ENCODE data around the gene C12orf42.

The C12orf42 gene

DNA sequence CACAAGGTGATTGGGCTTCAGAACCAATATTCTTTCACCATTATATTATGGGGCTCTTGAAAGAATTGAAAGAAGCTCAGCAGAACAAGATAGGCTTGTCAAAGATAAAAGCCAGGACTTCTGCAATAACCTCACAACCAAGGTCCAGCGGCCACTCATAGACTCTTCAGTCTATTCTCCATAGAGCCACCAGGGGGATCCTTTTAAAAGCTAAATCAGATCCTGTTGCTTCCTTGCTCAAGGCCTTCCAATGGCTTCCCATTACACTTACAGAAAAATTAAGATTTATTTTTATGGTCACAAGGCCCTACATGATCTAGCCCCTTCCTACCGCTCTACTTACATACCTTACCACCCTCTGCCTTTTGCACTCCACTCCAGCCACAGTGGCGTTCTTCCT lies 169.6 kb downstream of the C12orf42 start:
- no peak for DNase-seq (ENCODE audit: extremely low read depth, low read depth)
- TF ChIP-seq, protein P1, sequence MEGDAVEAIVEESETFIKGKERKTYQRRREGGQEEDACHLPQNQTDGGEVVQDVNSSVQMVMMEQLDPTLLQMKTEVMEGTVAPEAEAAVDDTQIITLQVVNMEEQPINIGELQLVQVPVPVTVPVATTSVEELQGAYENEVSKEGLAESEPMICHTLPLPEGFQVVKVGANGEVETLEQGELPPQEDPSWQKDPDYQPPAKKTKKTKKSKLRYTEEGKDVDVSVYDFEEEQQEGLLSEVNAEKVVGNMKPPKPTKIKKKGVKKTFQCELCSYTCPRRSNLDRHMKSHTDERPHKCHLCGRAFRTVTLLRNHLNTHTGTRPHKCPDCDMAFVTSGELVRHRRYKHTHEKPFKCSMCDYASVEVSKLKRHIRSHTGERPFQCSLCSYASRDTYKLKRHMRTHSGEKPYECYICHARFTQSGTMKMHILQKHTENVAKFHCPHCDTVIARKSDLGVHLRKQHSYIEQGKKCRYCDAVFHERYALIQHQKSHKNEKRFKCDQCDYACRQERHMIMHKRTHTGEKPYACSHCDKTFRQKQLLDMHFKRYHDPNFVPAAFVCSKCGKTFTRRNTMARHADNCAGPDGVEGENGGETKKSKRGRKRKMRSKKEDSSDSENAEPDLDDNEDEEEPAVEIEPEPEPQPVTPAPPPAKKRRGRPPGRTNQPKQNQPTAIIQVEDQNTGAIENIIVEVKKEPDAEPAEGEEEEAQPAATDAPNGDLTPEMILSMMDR (IDR thresholded peaks at IDR 0.05; ENCODE audit: low read depth, low read length, missing control alignments), result peak; percentile 9
- no peak overlapping the region for H3K4me3 ChIP-seq (replicated peaks; ENCODE audit: low read depth, low read length)

DNA sequence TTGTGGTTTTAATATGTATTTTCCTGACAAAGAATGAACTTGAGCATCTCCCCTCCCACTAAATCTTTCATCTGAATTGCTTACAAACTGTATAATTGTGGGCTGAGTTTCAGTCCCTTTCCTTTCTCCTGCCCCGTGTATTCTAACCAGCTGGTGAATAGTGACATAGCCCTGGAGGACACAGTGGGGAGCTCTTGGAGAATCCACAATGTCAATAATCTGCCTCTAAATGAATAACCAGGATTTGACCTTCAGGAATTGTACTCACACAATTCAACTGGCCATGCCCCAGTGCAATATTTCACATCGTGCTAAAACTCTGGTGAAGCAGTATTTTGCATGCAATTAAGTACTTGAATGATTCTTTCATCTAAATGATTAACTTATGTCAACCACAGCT lies 177.2 kb downstream of the C12orf42 start:
- H3K4me3 ChIP-seq (replicated peaks; ENCODE audit: low read depth, low read length), result no peak overlapping the region
- no peak for DNase-seq (ENCODE audit: extremely low read depth, low read depth)
- TF ChIP-seq, protein P1 (IDR thresholded peaks at IDR 0.05; ENCODE audit: low read depth, low read length, missing control alignments), result no peak

DNA sequence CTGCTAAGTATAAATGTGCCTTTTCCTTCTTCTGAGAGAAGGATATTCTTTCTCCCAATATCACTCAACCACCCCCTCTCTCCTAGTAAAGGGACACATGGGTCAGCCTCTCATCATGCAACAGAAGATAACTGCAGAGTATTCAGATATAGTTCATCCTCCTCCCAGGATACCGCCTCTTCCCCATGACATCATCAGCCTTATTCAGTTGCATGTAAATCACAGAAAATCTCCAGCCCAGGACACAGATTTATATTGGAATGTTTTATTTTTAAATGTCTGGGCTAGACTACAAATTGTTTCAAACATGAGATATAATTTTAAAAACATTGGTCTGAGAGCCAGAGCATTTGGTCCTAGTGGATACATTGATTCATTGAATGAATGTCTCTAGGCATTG lies 178.5 kb downstream of the C12orf42 start:
- no peak for DNase-seq (ENCODE audit: extremely low read depth, low read depth)
- no peak overlapping the region for H3K4me3 ChIP-seq (replicated peaks; ENCODE audit: low read depth, low read length)
- TF ChIP-seq, protein P1 (IDR thresholded peaks at IDR 0.05; ENCODE audit: low read depth, low read length, missing control alignments), result no peak

DNA sequence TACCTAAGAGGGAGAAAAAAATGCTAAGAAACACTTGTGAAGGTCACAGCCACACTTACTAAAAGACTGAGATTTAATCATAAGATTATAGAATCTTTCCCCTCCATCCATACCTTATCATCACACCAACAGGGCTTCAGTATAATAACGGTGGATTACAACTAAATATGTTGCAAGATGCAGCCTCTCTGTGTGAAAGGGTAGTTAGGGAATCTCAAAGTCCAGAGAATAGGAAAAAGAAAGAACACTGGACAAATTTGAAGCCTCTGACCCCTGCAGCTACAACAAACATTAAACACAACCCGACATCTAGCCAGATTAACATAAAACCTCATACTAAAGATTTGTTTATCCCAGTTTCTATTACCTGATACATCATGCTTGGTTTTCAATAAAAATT lies 181.0 kb downstream of the C12orf42 start:
- TF ChIP-seq, protein P1 (IDR thresholded peaks at IDR 0.05; ENCODE audit: low read depth, low read length, missing control alignments), result no peak
- no peak overlapping the region for H3K4me3 ChIP-seq (replicated peaks; ENCODE audit: low read depth, low read length)
- DNase-seq (ENCODE audit: extremely low read depth, low read depth), result no peak

DNA sequence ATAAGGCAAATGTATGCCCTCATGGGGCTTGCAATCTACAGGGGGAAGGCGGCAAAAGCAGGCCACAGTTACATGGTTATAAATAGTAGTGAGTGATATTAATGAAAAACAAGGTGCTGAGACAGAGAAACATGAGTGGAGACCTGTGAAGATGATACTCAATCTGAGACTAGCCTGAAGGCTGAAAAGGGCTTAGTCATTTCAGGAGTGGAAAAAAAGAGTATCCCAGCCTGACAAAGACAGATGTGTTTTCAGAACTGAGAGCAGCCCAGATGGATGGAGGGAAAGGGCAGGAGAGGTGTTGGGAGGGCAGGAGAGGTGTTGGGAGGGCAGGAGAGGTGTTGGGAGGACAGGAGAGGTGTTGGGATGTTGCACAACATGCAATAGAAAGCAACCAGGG lies 181.9 kb downstream of the C12orf42 start:
- TF ChIP-seq, protein P1 (IDR thresholded peaks at IDR 0.05; ENCODE audit: low read depth, low read length, missing control alignments), result no peak
- DNase-seq (ENCODE audit: extremely low read depth, low read depth), result no peak
- no peak overlapping the region for H3K4me3 ChIP-seq (replicated peaks; ENCODE audit: low read depth, low read length)

DNA sequence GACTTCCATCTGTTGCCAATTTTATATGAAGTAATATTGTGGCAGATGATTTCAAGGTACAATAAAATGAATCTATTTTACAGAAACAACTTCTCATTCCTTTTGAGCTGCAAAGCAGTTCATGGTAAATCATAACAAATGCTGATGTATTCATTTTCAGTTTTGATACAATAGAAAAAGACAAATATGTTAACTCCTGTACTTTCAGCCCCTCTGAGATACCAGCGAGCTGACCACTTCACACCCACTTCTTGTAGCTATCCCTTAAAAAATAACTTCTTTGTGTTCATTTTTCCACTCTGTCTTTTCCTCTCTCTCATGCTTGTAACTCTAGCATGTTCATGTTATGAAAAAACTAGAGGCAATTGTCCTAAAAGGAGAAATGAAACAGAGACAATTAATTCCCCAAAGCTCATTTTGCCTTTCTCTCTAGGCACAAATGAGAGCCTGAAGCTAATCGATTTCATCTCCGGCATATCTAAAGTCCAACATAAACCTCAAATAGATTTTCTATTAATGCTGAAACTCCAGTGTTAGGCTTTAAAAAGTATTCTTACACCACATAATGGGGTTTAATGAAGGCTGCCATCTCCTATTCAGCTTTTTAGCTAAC lies 182.9 kb downstream of the C12orf42 start:
- no peak for DNase-seq (ENCODE audit: extremely low read depth, low read depth)
- H3K4me3 ChIP-seq (replicated peaks; ENCODE audit: low read depth, low read length), result no peak overlapping the region
- TF ChIP-seq, protein P1 (IDR thresholded peaks at IDR 0.05; ENCODE audit: low read depth, low read length, missing control alignments), result no peak
